B cell (primary cell): Measurements from ENCODE around the gene ANKHD1. TPM values are rescaled to one million over a fixed set of nuclear protein-coding genes. Genes with fewer than 3 reads are reported as not detected.

Source experiments
- ATAC-seq: fragments of 200-7000 bp; cut with Tn5 transposase; one replicate; pipeline ENCODE4 v1.10.0; 2021; ENCODE audit warnings: low read depth, mild to moderate bottlenecking, moderate number of reproducible peaks, moderate library complexity
- CTCF ChIA-PET: fragments of 350-600 bp; sonication (Branson Sonifier 250); formaldehyde crosslinking; loops from one replicate; lab custom pipeline; 2021; ENCODE audit warnings: antibody characterized with exemption, inconsistent platforms; lab: Charles Lee
- POLR2A ChIA-PET: fragments of 350-600 bp; sonication (Branson Sonifier 250); formaldehyde crosslinking; loops from one replicate; lab custom pipeline; 2021; ENCODE audit warnings: antibody characterized with exemption; lab: Charles Lee
- DNase-seq: peaks from one replicate; pipeline ENCODE4 v3.0.0; 2013
- H2AFZ ChIP-seq: 2 replicates; pipeline ENCODE4 v1.6.1; 2012; ENCODE audit warnings: mild to moderate bottlenecking, low read depth, low read length; ENCODE audit not compliant: insufficient read depth, poor library complexity, severe bottlenecking
- H3K27ac ChIP-seq, 2 donors: 1 replicate in 1 of 2; 2 replicates in 1 of 2; pipeline ENCODE4 v1.5.1; 2012 to 2013; ENCODE audit warnings: low read length in 2 of 2, mild to moderate bottlenecking in 2 of 2, moderate library complexity in 1 of 2
- H3K27me3 ChIP-seq, 4 experiments: fragments of 200-600 bp in 1 of 4; sonication (generic) in 1 of 4; replicated peaks in 1 of 4; 1 replicate in 2 of 4; 2 replicates in 2 of 4; pipeline versions ENCODE4 v1.6.1 to v1.7.0; 2013 to 2016; ENCODE audit warnings: low read length in 3 of 4, mild to moderate bottlenecking in 2 of 4, mixed read lengths in 1 of 4, moderate library complexity in 1 of 4; ENCODE audit not compliant: insufficient read depth in 4 of 4, control insufficient read depth in 3 of 4; ENCODE audit errors: control extremely low read depth in 1 of 4
- H3K36me3 ChIP-seq, 2 experiments: replicated peaks in 1 of 2; 1 replicate in 1 of 2; 2 replicates in 1 of 2; pipeline versions ENCODE4 v1.6.1 to v1.7.1; 2013; ENCODE audit warnings: low read length in 1 of 2; ENCODE audit not compliant: insufficient read depth in 2 of 2, control insufficient read depth in 1 of 2; ENCODE audit errors: control extremely low read depth in 1 of 2, extremely low read depth in 1 of 2
- H3K4me1 ChIP-seq, 2 donors: fragments of 200-600 bp in 1 of 2; sonication (generic) in 1 of 2; 1 replicate in 1 of 2; 2 replicates in 1 of 2; pipeline versions ENCODE4 v1.5.1 to v1.6.1; 2013 to 2017; ENCODE audit warnings: low read length in 2 of 2; ENCODE audit not compliant: control insufficient read depth in 2 of 2, insufficient read depth in 2 of 2
- H3K4me2 ChIP-seq: replicated peaks from 2 replicates; pipeline ENCODE3; 2012; ENCODE audit warnings: mild to moderate bottlenecking, low read depth, low read length; ENCODE audit not compliant: poor library complexity, severe bottlenecking
- H3K4me3 ChIP-seq, 5 experiments: fragments of 200-600 bp in 1 of 5; sonication (generic) in 1 of 5; 1 replicate in 3 of 5; 2 replicates in 2 of 5; pipeline versions ENCODE4 v1.5.1 to v1.7.0; 2011 to 2016; ENCODE audit warnings: low read length in 4 of 5, mild to moderate bottlenecking in 4 of 5, low read depth in 2 of 5, control low read depth in 1 of 5, moderate library complexity in 1 of 5; ENCODE audit not compliant: insufficient read depth in 1 of 5; ENCODE audit errors: control extremely low read depth in 1 of 5, extremely low read depth in 1 of 5
- H3K79me2 ChIP-seq: fragments of 200-600 bp; sonication (generic); one replicate; pipeline ENCODE4 v1.6.0; 2016; ENCODE audit warnings: low read length; ENCODE audit not compliant: control insufficient read depth, insufficient read depth
- H3K9ac ChIP-seq: fragments of 200-600 bp; sonication (generic); 2 replicates; pipeline ENCODE4 v1.6.1; 2017; ENCODE audit warnings: mild to moderate bottlenecking, low read length, moderate library complexity
- H3K9me3 ChIP-seq, 3 donors: one replicate each; pipeline versions ENCODE4 v1.6.1 to v1.7.1; 2013; ENCODE audit warnings: low read length in 2 of 3; ENCODE audit not compliant: control insufficient read depth in 2 of 3, insufficient read depth in 1 of 3; ENCODE audit errors: control extremely low read depth in 1 of 3
- H4K20me1 ChIP-seq: 2 replicates; pipeline ENCODE4 v1.6.0; 2012; ENCODE audit warnings: mild to moderate bottlenecking, low read length; ENCODE audit not compliant: insufficient read depth, control insufficient read depth, poor library complexity, severe bottlenecking
- H3K27ac Mint-ChIP-seq: one replicate; pipeline ENCODE4 v1.8.0; 2021; ENCODE audit warnings: mixed read lengths
- H3K27me3 Mint-ChIP-seq: one replicate; pipeline ENCODE4 v1.8.0; 2021; ENCODE audit warnings: mixed read lengths
- H3K4me1 Mint-ChIP-seq: one replicate; pipeline ENCODE4 v1.8.0; 2021; ENCODE audit warnings: mixed read lengths
- H3K4me3 Mint-ChIP-seq: one replicate; pipeline ENCODE4 v1.8.0; 2021; ENCODE audit warnings: mixed read lengths
- H3K9me3 Mint-ChIP-seq: one replicate; pipeline ENCODE4 v1.8.0; 2022; ENCODE audit warnings: mixed read lengths; ENCODE audit not compliant: insufficient read depth
- EZH2 ChIP-seq: IDR thresholded peaks from 2 replicates; pipeline ENCODE4 v1.6.1; 2012; ENCODE audit warnings: borderline replicate concordance, low read depth, mild to moderate bottlenecking, moderate library complexity, low read length; ENCODE audit not compliant: insufficient read depth, poor library complexity, severe bottlenecking
- WGBS: methylation state at CpG from one replicate; pipeline ENCODE4 v1.1.5; 2013; ENCODE audit warnings: missing lambda C conversion rate; ENCODE audit not compliant: insufficient coverage; 5-methylcytosine and 5-hydroxymethylcytosine counted together
- intact Hi-C: fragments of 100-400 bp; cut with micrococcal nuclease; formaldehyde crosslinking; loops from one replicate; pipeline ENCODE4 v1.10.0; 2022
- polyA plus RNA-seq: library from polyadenylated mRNA; depleted of rRNA; stranded (reverse); fragments of >200 nt; gene quantifications from 2 replicates; pipeline ENCODE4 v1.2.3, GENCODE V29; 2012
- total RNA-seq, 2 donors: library from RNA; stranded (reverse); fragments of 120-200 nt in 1 of 2; gene quantifications; 1 replicate in 1 of 2; 2 replicates in 1 of 2; pipeline versions ENCODE4 v1.2.3 to v1.2.4, GENCODE V29; 2013 to 2022
- TF ChIP-seq, protein P1 (sequence below): fragments of 200-600 bp; IDR thresholded peaks from one replicate; pipeline ENCODE4 v1.8.0; 2022; ENCODE audit warnings: antibody characterized with exemption, mild to moderate bottlenecking

ANKHD1 gene
- total and polyA plus RNA-seq, 2 donors (not counting 1 experiment from before 2014, with no cell fraction given): 96.3 to 246 TPM

DNA sequence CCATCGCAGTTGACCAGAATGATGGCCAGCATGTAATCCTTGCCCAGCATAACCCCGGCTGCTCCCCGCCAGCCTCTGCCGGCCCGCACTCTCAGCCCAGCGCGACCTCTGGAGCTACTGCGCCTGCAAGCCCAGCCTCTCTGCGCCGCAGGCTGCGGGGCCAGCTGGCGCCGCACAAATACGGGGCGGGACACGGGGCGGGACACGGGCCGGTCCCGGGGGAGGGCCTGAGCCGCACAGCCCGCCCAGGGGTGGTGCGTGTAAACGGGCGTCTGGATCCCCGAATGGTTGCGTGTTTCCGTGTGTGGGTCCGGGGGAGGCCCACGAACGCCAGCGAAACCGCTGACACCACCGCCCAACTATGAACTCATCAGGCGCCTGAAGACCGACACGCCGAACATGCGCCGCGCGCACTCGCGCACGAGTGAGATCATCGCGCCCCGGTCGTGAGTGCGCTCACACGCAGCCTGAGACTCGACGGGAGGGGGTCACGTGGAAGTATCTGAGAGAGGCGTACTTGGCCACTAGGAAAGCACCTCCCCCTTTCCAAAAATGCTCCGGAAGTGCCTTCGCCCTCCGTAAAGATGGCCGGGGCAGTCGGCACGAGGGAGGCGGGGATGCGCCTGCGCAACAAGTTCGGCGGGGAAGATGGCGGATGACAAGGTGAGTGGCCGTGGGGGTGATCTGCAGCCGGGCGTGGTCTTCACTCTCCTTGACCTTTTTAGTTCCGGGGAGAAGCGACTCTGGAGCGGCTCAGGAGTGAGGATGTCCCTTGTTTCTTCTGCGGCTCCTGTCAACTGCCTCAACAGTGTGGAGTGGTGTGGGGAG lies 162.8 kb downstream of the ANKHD1 start, which contains the start of the genes APBB3 and SLC35A4:
APBB3 (minus strand) TSS at position 403 of the 828 bp plus-strand sequence; CDS start at position 50, 353 bp downstream.
SLC35A4 (plus strand) TSS at position 633 of the 828 bp plus-strand sequence. CDS start 2,342 bp downstream, outside the sequence.
- H3K4me3 ChIP-seq: peak within 1 kb of the TSS; percentile 71 to 95 (median 91)
- no peaks in the 10 kb centered on the region for H3K9me3 ChIP-seq

More for the DNA sequence above, 162.8 kb downstream of the ANKHD1 start, which contains the start of the genes APBB3 and SLC35A4:
- POLR2A ChIA-PET: interaction anchor here (0.6 to 3.7 kb wide), 2 partner anchors 16 to 24 kb away, joined by 5 to 15 read pairs; partner anchors contain the start of gene EIF4EBP3
- Histone ChIP-seq H3K4me2 (peak within 1 kb of the TSS; percentile 94), H3K27ac (peak within 1 kb of the TSS; percentile 91 to 92), H3K4me1 (peaks cover 25 to 36% of the 10 kb centered on the region in 2 donors), H3K79me2 (peaks cover 21% of the 10 kb centered on the region), H4K20me1 (no peaks in the 10 kb centered on the region), H3K9ac (peak within 1 kb of the TSS; percentile 93), H2AFZ (peak within 1 kb of the TSS; percentile 95), H3K27me3 (no peaks in the 10 kb centered on the region), H3K36me3 (peaks cover 0 to 24% of the 10 kb centered on the region in 2 experiments)
- DNase-seq: peak; percentile 99
- Mint-ChIP-seq H3K27ac (peak within 1 kb of the TSS; percentile 97), H3K27me3 (no peaks in the 10 kb centered on the region), H3K4me1 (peaks cover 48% of the 10 kb centered on the region), H3K9me3 (no peaks in the 10 kb centered on the region), H3K4me3 (peak within 1 kb of the TSS; percentile 90)
- CTCF ChIA-PET: interaction anchor here (4.6 kb wide), 1 partner anchor 17 kb away, joined by 18 read pairs; the partner anchor contains the start of gene EIF4EBP3
- intact Hi-C loops: loop anchor here (1.0 to 10.0 kb wide), 10 partner anchors 17 to 760 kb away; partner anchors contain the start of genes ANKHD1, EIF4EBP3, HARS1 and HARS2
- TF ChIP-seq, protein P1, sequence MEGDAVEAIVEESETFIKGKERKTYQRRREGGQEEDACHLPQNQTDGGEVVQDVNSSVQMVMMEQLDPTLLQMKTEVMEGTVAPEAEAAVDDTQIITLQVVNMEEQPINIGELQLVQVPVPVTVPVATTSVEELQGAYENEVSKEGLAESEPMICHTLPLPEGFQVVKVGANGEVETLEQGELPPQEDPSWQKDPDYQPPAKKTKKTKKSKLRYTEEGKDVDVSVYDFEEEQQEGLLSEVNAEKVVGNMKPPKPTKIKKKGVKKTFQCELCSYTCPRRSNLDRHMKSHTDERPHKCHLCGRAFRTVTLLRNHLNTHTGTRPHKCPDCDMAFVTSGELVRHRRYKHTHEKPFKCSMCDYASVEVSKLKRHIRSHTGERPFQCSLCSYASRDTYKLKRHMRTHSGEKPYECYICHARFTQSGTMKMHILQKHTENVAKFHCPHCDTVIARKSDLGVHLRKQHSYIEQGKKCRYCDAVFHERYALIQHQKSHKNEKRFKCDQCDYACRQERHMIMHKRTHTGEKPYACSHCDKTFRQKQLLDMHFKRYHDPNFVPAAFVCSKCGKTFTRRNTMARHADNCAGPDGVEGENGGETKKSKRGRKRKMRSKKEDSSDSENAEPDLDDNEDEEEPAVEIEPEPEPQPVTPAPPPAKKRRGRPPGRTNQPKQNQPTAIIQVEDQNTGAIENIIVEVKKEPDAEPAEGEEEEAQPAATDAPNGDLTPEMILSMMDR: no peak
- no peak for TF ChIP-seq EZH2
- ATAC-seq: peak; percentile 89
- WGBS: 1% methylated on average over 67 of the region's 74 CpGs
